Measurements from ENCODE around the gene SV2B. TPM values are rescaled to one million over a fixed set of nuclear protein-coding genes. Genes with fewer than 3 reads are reported as not detected.

The SV2B gene
- total RNA-seq, 3 donors from 2014 or later = 0.41 to 4.2 (median 0.80) TPM

DNA sequence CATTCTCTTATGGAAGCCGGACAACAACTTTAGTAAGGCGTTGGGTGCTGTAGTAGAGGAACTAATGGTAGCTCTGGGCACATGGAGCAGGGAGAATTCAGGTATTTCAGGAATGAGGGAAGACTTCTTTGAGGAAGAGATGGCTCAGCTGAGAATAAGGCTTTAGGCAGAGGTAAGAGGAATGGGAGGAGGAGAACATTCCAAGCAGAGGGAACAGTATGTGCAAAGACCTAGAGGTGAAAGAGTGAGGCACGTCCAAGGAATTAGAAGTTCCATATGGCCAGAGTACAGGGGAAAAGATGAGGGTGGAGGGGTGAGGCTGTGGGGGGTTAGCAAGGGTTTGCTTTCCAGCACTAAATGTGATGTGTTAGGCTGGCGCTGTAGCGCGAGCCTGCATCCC, 1.6 kb upstream of the SV2B start:
- Histone ChIP-seq H3K9me3 (no peaks in the 10 kb centered on the region), H3K4me3 (no peak overlapping the region), H3K36me3 (ENCODE audit: low read depth) (no peaks in the 10 kb centered on the region), H3K4me1 (ENCODE audit: low read depth) (peaks cover 8% of the 10 kb centered on the region)
- TF ChIP-seq, protein P1, sequence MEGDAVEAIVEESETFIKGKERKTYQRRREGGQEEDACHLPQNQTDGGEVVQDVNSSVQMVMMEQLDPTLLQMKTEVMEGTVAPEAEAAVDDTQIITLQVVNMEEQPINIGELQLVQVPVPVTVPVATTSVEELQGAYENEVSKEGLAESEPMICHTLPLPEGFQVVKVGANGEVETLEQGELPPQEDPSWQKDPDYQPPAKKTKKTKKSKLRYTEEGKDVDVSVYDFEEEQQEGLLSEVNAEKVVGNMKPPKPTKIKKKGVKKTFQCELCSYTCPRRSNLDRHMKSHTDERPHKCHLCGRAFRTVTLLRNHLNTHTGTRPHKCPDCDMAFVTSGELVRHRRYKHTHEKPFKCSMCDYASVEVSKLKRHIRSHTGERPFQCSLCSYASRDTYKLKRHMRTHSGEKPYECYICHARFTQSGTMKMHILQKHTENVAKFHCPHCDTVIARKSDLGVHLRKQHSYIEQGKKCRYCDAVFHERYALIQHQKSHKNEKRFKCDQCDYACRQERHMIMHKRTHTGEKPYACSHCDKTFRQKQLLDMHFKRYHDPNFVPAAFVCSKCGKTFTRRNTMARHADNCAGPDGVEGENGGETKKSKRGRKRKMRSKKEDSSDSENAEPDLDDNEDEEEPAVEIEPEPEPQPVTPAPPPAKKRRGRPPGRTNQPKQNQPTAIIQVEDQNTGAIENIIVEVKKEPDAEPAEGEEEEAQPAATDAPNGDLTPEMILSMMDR (IDR thresholded peaks at IDR 0.05) = no peak
- DNase-seq (no peak), ATAC-seq (no peak)
- intact Hi-C loops (cut with DNase I, micrococcal nuclease) = no loop called here

DNA sequence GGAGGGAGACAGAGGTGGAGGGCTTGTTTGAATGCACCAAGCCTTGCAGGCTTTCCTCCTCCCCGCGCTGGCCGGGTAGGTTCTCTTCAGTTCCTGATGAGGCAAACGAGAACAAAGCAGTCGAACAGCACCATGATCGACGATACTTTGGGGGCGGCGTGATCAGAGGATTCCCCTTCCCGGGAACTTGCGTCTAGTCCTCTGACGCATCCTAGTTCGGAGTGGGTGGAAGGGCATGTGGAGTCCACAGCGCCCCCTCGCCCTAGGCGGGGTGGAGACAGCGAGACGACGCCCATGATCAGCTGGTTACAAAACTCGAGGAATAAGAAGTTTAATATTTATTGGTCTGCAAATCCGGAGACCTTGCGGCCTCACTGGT, 452 bp upstream of the SV2B start:
- DNase-seq = no peak
- Histone ChIP-seq H3K4me3 (no peak overlapping the region), H3K4me1 (ENCODE audit: low read depth) (peaks cover 8% of the 10 kb centered on the region), H3K36me3 (ENCODE audit: low read depth) (no peaks in the 10 kb centered on the region), H3K9me3 (no peaks in the 10 kb centered on the region)
- TF ChIP-seq, protein P1 (IDR thresholded peaks at IDR 0.05) = no peak
- ATAC-seq = peak; percentile 40
- intact Hi-C loops (cut with DNase I, micrococcal nuclease) = no loop called here

DNA sequence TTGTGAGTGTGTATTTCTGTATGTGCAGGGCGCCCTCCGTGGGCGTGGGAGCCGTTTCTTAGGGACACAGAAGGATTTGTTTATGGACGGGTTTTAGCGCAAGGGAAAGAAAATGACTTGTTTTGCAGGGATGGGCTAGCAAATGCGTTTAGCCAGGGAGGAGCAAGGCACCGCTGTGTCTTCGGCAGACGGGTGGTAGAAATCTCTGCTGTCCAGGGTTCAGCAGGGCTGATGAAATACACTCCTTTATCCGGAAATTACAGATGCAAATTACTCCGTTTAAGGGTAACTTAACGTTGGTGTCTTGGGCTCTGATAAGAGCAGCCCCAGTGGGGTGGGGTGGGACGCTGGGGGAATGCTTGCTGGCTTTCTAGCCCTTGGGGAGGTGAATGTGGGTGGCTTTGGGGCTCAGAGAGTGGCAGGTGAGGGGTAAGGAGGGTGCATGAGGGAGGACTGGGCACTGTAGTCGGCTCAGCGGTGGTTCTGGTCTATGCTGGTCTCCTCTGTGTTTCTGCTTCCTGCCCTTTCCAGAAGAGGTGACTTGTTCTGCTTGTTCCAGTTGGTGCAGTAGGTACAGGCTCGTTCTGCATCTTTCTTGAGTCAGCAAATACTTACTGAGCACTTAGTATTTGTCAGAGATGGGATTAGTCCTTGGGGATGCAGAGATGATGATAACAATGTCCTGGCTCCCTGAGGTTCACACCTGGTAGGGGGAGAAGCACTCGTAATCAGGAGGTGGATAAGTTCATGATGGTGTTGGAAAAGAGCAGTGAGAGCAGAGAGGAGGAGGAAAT, 954 bp downstream of the SV2B start:
- H3K36me3 ChIP-seq (ENCODE audit: low read depth) = no peaks in the 10 kb centered on the region
- intact Hi-C loops (cut with DNase I, micrococcal nuclease) = no loop called here
- TF ChIP-seq, protein P1 (IDR thresholded peaks at IDR 0.05) = no peak
- H3K4me1 ChIP-seq (ENCODE audit: low read depth) = peaks cover 8% of the 10 kb centered on the region
- ATAC-seq = no peak
- no peak for DNase-seq
- H3K9me3 ChIP-seq = no peaks in the 10 kb centered on the region
- H3K4me3 ChIP-seq = no peak overlapping the region

DNA sequence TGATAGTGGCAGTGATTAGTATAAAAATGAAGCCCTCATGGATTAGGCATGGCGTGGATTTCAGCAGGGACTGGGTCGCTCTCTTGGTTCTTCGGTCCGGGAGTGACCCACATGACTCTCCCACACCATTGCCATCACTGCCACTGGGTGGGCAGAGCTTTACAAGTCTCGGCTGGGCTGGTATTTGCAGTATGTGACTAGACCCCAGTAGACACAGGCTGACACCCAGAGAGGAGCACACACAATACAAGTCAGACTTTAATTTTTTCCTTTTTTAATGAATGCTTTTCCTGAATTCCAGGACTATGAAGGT, 1.5 kb downstream of the SV2B start:
- DNase-seq = no peak
- TF ChIP-seq, protein P1 (IDR thresholded peaks at IDR 0.05) = no peak
- Histone ChIP-seq H3K36me3 (ENCODE audit: low read depth) (no peaks in the 10 kb centered on the region), H3K9me3 (no peaks in the 10 kb centered on the region), H3K4me1 (ENCODE audit: low read depth) (peaks cover 8% of the 10 kb centered on the region), H3K4me3 (no peak overlapping the region)
- ATAC-seq = no peak
- intact Hi-C loops (cut with DNase I, micrococcal nuclease) = no loop called here

DNA sequence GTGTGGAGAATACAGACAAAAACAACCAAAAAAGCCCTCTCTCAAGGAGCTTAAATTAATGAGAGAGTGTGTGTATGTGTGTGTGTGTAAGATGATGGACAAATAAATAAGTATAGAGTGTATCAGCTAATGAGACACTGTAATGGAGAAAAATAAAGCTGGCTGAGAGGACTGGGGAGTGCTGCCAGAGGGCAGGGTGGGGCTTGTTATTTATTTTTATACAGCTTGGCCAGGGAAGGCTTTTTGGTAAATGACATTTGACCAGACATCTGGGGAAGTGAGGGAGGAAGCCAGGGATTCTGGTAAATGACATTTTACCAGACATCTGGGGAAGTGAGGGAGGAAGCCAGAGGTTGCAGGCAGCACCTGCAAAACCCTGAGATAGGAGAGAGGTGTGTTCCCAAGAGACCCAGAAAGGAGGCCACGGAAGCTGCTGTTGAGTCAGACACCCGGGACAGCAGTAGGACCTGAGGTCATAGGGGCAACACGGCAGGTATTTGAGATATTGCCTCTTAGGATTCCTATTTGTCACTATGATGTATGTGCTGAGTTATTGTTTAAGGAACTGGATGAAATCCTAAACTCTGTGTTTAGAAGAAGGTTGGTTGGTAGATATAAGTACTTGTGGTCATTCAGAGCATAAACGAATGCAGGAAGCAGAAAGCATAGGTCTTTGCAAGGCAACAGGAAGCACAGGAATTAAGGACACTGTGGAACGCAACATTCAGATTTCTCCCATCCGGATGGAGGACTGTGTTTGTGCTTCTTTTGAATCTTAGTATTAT, 2.7 kb downstream of the SV2B start:
- Histone ChIP-seq H3K9me3 (no peaks in the 10 kb centered on the region), H3K4me3 (no peak overlapping the region), H3K36me3 (ENCODE audit: low read depth) (no peaks in the 10 kb centered on the region), H3K4me1 (ENCODE audit: low read depth) (peaks cover 8% of the 10 kb centered on the region)
- TF ChIP-seq, protein P1 (IDR thresholded peaks at IDR 0.05) = no peak
- DNase-seq (no peak), ATAC-seq (no peak)
- intact Hi-C loops (cut with DNase I, micrococcal nuclease) = no loop called here

All from mucosa of descending colon (tissue), 3 donors.